Measurements from ENCODE around the gene TEPSIN.

Gene TEPSIN

GRCh38 chr17:81207610-81208581 is 31.0 kb downstream of the TEPSIN start:
- H3K4me3 ChIP-seq (replicated peaks; ENCODE audit: low read depth, low read length) = no peak overlapping the region
- no peak for TF ChIP-seq CTCF (IDR thresholded peaks at IDR 0.05; ENCODE audit: insufficient read depth, low read length, poor library complexity, severe bottlenecking)
- no peaks in the 10 kb centered on the region for H3K27me3 ChIP-seq (replicated peaks; ENCODE audit: control insufficient read depth, insufficient read depth, low read length)
- no peak for DNase-seq (ENCODE audit: extremely low read depth, insufficient read length)
- peaks cover 4% of the 10 kb centered on the region for H3K36me3 ChIP-seq (ENCODE audit: control insufficient read depth, insufficient read depth, low read length)

GRCh38 chr17:81206657-81207056 is 32.2 kb downstream of the TEPSIN start:
- peaks cover 4% of the 10 kb centered on the region for H3K36me3 ChIP-seq (ENCODE audit: control insufficient read depth, insufficient read depth, low read length)
- no peak for TF ChIP-seq CTCF (IDR thresholded peaks at IDR 0.05; ENCODE audit: insufficient read depth, low read length, poor library complexity, severe bottlenecking)
- no peaks in the 10 kb centered on the region for H3K27me3 ChIP-seq (replicated peaks; ENCODE audit: control insufficient read depth, insufficient read depth, low read length)
- DNase-seq (ENCODE audit: extremely low read depth, insufficient read length) = no peak
- H3K4me3 ChIP-seq (replicated peaks; ENCODE audit: low read depth, low read length) = no peak overlapping the region

GRCh38 chr17:81206166-81206565 is 32.7 kb downstream of the TEPSIN start:
- TF ChIP-seq CTCF (IDR thresholded peaks at IDR 0.05; ENCODE audit: insufficient read depth, low read length, poor library complexity, severe bottlenecking) = no peak
- Histone ChIP-seq H3K36me3 (ENCODE audit: control insufficient read depth, insufficient read depth, low read length) (peaks cover 4% of the 10 kb centered on the region), H3K27me3 (replicated peaks; ENCODE audit: control insufficient read depth, insufficient read depth, low read length) (no peaks in the 10 kb centered on the region), H3K4me3 (replicated peaks; ENCODE audit: low read depth, low read length) (no peak overlapping the region)
- no peak for DNase-seq (ENCODE audit: extremely low read depth, insufficient read length)

- no peak overlapping the region for H3K4me3 ChIP-seq (replicated peaks; ENCODE audit: low read depth, low read length)
- H3K36me3 ChIP-seq (ENCODE audit: control insufficient read depth, insufficient read depth, low read length) = peaks cover 4% of the 10 kb centered on the region
- no peaks in the 10 kb centered on the region for H3K27me3 ChIP-seq (replicated peaks; ENCODE audit: control insufficient read depth, insufficient read depth, low read length)
- no peak for TF ChIP-seq CTCF (IDR thresholded peaks at IDR 0.05; ENCODE audit: insufficient read depth, low read length, poor library complexity, severe bottlenecking)
- DNase-seq (ENCODE audit: extremely low read depth, insufficient read length) = no peak
Observed at GRCh38 chr17:81204578-81204977, 34.3 kb downstream of the TEPSIN start.

GRCh38 chr17:81203136-81203535 is 35.7 kb downstream of the TEPSIN start:
- H3K36me3 ChIP-seq (ENCODE audit: control insufficient read depth, insufficient read depth, low read length) = peaks cover 5% of the 10 kb centered on the region
- no peak overlapping the region for H3K4me3 ChIP-seq (replicated peaks; ENCODE audit: low read depth, low read length)
- TF ChIP-seq CTCF (IDR thresholded peaks at IDR 0.05; ENCODE audit: insufficient read depth, low read length, poor library complexity, severe bottlenecking) = no peak
- DNase-seq (ENCODE audit: extremely low read depth, insufficient read length) = no peak
- no peaks in the 10 kb centered on the region for H3K27me3 ChIP-seq (replicated peaks; ENCODE audit: control insufficient read depth, insufficient read depth, low read length)
